Measurements from ENCODE around the gene PSMD8.
A peak's percentile ranks its signal among the peaks of the same experiment; 100 is the strongest.
"Not testable (repeated sequence)": the region's sequence is repeated elsewhere in the genome, so short reads cannot be mapped to it uniquely, and the experiment has no call there.

Gene PSMD8

DNA sequence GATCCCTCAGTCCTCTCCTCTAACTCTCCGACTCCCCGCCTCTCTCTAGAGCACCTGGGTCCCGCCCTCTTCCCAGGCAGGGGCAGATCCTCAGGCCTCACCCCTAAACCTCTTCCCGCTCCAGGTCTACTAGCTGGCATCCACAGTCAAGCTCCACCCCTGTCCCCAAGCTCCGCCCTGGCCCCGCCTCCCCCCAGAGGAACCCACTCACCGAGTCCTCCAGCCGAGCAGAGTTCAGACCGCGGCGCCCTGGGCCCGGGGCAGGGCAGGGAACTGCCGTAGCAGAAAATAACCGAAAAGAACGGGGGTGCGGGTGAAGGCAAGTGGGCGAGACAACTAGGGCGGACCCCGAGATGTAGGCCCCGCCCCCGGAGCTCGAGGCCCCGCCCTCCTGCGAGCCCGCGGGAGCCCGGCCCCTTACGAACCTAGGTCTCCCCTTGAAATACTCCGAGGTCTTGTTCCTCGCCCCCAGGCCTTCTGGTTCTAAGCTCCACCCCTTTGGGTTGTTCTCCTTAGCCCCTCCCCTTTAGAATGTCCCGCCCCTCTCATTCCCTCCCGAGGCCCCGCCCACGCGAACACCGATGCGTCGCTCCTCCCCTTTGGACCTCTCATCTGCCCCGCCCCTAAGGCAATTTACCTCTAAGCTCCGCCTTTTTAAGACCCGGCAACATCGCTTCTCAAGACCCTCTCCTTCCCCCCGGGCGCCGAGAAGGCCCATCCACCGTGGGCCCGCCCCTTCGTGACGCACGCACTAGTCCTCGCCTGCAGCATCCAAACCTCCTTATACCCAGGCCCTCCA lies 13.4 kb downstream of the PSMD8 start, which contains the start of gene GGN:
Gene GGN, minus strand, starts transcription at position 485 of the 799 bp plus-strand sequence. CDS start 773 bp downstream, outside the sequence.
- DNase-seq = peak; percentile 77

DNA sequence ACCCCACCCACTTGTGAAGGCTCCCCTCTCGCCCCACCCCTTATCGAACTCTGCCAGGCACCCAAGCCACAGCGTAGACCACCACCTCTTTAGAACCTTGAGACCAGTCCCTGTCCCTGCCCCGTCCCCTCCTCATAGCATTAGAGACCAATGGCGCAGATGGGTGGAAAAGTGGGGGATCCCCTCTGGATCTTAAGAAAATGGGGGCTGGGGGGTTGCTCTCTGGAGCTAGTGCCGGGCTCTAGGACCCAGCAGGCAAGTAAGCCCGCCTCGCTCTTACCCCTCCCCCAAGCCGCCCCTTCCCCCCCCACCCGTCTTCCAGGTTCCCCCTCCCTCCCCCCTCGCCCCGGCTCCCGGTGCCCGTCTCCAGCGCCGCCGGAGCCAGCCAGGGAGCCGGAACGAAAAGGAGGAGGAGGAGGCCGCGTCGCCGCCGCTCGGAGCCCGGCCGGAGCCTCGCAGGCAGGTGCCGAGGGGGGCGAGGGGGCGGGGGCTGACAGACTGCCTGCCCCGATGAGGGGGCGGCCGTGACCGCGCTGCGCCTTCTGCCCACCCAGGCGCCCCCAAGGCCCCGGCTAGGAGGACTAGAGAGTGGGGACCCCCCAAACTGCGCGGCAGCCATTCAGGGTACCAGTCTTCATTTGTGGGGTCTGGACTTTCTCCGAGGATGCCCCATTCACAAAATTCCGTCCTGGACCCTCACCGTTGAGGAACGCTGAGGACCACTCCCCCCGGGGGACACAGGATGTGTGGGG lies 14.2 kb downstream of the PSMD8 start, which contains the start of gene SPRED3:
Gene SPRED3, plus strand, starts transcription at position 349 of the 752 bp plus-strand sequence. CDS start 1,606 bp downstream, outside the sequence.
- DNase-seq = no peak

DNA sequence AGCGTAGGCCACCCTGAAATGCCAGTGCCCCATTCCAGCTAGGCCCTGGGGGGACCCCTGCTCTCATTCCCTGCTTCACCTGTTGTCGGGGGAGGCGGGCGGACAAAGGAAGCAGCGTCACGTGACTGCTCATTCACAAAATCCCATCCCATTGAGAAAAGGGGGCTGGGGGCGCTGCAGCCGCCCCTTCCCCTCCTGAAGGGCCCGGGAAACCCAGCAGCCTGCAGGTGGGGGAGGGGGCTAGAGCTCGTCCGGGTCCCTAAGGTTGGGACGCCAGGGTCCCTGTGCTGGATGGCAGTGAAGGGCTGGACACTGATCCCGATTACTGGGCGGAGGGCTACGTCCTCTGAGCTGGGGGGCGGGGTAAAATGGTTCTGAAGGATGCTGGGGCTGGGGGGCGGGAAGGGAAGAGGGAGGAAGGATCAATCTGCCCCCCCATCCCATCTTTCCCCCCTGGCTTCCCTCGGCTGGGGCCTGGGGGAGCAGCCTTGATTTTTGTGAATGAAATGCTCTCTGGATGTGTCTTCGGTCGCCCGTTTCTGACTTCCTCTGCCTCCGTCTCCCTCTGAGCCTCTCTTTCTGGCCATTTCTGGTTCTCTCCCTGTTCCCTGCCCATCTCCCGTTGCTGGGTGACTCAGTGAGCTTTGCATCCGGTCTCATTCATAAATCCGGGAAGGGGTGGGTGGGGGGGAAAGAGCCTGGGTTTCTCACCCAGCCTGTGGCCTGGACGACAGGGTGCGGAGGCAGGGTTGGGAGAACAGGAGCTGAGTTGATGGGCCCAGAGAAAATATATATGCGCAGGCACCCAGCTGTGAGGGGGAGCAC lies 14.9 kb downstream of the PSMD8 start:
- DNase-seq = no peak

DNA sequence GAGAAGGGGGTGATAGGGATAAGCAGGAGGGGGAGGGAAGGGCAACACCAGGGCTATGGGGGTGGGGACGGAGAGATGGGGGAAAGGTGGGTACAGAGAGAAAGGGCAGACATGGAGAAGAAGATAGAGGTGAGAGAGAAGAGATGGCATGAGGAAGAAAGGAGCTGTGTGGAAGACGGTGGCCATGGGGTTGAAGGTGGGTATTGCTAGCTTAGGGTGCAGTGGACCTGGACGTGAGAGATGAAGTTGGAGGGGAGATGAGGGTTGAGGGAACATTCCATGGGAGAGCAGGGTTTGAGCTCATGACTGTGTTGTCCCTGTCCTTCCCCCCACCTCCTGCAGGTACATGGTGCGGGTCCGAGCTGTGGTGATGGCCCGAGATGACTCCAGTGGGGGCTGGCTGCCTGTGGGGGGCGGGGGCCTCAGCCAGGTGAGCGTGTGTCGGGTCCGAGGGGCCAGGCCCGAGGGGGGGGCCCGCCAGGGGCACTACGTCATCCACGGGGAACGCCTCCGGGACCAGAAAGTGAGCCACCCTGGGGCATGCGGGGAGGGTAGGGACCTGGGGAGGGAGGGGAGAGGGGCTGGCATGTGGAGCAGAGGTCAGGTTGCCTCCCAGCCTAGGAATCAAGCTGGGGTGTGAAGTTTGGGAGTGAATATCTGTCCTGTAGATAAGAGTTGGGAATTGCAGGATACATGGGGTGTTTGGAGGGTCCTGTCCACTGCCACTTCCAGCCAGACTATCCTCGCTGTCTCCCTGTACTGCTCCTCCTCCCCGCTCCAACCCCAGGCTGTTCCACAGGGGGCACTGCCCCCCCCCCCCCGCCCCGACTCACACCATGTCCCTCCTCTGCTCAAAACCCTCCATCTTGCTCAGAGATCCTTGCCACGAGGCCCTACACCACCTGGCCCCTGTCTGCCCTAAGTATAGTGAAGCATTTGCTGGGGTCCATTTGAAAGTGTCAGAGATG lies 15.9 kb downstream of the PSMD8 start:
- no peak for DNase-seq

DNA sequence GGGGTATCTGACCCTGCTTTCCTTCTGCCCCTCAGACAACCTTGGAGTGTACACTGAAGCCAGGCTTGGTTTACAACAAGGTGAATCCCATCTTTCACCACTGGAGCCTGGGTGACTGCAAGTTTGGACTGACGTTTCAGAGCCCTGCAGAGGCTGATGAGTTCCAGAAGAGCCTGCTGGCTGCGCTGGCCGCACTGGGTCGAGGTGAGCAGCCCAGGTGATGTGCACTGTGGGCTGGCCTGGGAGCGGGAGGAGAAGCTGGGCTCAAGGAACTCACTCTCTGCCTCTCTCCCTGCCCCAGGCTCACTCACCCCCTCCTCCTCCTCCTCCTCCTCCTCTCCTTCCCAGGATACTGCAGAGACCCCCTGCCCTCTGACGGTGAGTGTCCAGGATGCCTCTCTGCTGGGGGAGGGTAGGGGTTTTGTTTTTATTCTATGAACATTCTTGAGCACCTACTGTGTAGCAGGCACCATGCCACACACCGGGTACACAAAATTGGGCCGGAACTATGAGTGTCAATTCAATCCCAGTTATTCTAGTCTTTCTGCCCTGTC lies 17.6 kb downstream of the PSMD8 start:
- no peak for DNase-seq

DNA sequence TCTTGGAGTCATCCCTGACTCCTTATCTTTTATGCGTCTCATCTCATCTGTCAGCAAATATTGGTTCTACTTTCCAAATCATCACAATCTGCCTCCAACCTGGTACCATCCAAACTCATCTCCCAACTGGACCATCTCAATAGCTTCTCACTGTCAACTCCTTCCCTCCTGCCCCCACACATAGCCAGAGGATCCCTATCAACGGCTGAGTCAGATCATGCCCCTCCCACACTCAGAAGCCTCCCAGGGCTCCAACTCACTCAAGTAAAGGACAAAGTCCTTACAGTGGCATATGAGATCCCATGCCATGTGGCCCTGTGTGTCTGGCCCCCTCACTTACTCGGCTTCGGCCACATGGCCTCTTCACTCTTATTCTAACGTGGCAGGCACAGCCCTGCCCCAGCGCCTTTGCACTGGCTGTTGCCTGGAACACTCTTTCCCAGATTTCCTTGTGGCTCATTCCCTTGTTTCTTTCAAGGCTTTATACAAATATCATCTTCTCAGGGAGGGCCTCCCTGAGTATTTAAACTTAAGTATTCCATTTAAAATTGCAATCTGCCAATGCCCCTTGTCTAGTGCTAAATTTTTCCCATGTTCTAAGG lies 18.4 kb downstream of the PSMD8 start:
- DNase-seq = no peak

DNA sequence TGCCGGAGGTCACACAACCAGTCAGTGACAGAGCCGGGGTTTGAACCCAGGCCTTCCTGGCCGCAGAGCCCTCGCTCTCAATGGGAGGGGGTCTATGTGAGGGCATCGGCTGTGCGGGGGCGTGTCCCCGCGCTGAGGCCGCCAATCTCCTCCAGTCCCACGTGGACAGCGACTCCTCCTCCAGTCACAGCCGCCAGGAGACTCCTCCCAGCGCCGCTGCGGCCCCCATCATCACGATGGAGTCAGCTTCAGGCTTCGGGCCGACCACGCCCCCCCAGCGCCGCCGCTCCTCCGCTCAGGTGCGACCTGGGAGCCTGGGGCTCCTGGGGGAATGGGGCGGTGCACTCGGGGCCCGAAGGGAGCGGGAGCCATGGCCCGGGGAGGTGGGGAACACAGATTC lies 20.1 kb downstream of the PSMD8 start:
- peak; percentile 64 for DNase-seq

DNA sequence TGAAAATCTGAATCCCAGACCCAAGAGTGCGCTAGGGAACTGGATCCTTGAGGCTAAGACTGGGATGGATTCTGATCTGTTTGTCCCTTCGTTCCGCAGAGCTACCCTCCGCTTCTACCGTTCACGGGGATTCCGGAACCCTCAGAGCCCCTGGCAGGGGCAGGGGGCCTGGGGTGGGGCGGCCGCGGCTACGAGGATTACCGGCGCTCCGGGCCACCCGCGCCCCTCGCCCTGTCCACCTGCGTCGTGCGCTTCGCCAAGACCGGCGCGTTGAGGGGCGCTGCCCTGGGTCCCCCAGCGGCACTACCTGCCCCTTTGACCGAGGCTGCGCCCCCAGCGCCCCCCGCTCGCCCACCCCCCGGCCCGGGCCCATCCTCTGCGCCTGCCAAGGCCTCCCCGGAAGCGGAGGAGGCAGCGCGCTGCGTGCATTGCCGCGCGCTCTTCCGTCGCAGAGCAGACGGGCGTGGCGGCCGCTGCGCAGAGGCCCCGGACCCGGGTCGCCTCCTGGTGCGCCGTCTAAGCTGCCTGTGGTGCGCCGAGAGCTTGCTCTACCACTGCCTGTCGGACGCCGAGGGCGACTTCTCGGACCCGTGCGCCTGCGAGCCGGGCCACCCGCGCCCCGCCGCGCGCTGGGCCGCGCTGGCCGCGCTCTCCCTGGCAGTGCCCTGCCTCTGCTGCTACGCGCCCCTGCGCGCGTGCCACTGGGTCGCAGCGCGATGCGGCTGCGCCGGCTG lies 21.2 kb downstream of the PSMD8 start:
- DNase-seq = peak; percentile 39

DNA sequence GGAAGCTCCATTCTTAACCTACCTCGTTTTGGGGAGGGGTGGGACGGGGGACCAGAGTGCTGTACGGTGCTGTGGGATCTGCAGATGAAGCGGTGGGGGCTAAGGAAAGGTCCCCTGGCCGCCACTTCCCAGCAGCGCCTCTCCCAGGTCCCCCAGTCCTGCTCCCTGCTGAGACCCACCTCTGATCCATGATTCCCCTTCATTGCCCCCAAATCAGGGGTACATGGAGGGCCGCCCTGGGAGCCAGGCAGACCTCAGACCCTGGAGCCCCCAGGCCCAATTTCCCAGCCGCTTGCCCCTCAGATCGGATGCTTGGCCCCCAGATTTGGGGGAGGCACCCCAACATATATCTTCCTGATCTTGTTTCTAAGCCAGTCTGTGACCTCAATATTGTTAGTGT lies 24.7 kb downstream of the PSMD8 start:
- no peak for DNase-seq

DNA sequence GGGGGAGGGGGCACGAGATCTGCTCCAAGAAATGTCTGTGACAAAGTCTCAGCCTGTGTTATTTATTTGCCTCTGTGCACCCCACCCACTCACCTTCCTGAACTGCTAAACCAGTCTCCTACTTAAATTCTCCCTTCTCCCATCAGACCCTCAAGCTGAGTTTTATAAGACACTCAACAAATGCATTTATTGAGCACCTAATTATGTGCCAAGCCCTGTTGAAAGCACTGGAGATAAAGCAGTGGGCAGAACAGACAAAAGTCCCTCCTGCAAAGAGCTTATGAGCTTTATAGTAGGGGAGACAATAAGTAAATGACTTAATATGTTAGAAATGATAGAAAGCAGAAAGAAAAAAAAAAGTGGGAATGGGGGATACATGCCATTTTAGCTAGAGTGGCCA lies 25.2 kb downstream of the PSMD8 start:
- no peak for DNase-seq

DNA sequence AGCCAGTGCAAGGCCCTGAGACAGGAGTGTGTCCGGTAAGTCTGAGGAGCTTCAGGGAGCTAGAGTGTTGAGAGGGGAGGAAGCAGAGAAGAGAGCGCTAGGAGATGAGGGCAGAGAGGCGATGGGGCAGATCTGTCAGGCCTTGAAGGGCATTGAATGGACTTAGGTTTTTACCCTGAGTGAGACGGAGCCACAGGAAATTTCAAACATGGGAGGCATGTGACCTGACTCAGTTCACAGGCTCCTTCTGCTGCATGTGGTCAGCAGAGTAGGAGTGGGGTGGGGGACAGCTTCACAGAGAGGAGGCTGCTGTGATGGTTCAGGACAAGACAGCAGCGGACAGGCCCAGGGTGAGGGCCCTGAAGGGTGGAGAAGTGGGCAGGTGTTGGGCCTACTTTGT lies 26.0 kb downstream of the PSMD8 start:
- no peak for DNase-seq

DNA sequence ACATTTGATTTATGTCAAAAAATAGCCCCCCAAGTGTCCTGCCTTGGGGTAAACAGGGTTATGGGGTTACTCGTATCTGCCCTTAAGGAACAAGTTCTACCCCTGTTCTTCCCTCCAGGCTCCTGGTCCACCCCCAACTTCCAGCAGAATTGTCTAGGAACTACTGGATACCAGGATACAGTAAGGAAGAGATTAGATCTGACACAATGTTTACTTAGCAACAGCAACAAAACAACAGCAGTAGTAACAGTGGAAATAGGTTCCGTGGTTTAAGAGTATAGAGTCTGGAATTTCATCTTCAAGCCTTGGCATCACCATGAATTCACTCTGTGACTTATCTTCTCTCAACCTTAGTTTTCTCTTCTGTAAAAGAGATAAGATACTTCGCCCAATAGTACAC lies 26.8 kb downstream of the PSMD8 start:
- no peak for DNase-seq

DNA sequence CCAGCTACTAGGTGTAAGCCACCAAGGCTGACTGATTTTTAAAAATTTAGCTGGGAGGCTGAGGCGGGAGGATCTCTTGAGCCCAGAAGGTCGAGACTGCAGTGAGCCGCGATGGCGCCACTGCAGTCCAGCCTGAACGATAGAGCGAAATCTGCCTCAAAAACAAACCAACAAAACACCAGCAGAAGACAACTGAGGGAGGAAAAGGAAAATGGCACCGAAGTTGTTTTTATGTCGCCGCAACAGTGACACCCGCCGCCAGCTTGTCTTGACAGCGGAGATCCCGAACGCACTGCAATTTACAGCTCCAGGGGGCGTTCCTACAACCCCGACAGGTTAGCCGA lies 28.2 kb downstream of the PSMD8 start:
- no peak for DNase-seq

DNA sequence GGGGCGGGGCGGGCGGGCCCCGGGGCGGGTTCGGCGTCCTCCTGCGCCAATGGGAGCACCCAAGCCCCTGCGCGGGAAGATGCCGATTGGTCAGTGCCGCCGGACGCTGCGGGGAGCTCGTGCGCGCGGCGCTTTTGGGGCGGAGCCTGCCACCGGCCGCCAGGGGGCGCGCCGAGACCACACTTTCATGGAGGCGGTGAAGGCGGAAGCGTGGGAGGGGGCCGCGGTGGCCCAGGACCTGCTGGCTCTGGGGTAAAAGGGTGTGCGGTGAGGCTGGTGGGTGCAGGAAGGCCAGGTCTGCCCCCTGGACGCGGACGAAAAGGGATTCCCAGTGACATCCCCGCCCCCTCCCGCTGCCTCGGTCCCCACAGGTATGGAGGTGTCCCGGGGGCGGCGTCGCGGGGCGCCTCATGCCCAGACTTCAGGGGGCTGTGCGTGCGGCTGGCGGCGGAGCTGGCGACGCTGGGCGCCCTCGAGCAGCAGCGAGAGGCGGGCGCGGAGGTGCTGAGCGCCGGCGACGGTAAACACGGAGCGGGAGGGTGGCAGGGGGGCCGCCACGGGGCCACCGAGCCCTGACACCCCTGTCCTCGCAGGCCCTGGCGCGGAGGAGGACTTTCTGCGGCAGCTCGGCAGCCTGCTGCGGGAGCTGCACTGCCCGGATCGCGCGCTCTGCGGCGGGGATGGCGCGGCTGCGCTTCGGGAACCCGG lies 28.8 kb downstream of the PSMD8 start, which contains the start of gene FAM98C:
Gene FAM98C, plus strand, starts transcription at position 127 of the 708 bp plus-strand sequence. Its CDS starts 61 bp downstream, at position 188.
- peak; percentile 97 for DNase-seq

DNA sequence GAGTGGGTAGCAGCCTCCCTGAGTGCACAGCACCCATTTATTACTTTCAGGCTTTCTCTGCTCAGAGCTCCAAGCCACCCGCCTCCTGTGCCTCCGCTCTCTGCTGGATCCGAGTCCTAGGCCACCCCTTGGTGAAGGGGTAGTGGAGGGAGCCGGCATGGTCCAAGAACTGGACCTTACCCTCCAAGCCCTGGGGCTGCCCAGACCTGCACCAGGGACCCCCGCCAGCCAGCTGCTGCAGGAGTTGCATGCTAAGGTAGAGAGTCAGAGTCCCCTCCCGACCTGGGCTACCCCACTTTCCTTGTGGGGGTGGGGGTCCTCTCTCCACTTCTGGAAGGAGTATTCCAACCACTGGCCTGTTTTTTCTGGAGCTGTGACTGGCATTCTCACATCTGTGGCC lies 30.5 kb downstream of the PSMD8 start:
- DNase-seq = no peak

DNA sequence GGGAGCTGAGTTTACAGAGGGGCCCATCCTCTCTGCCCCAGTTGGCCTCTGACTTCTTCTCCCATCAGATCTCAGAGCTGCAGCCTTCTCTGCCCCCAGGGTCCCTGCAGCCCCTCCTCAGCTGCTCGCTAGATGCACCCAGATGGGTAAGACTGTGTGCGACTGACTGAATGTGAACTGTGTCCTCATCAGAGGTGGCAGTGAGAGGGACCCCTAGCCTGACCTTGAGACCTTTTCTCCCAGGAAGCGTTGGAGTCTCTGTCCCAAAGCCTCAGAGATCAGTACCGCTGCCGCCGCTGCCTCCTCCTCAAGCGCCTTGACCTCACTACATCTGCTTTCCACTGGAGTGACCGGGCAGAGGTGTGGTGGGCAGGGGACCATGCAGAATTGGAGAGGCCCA lies 30.9 kb downstream of the PSMD8 start:
- DNase-seq = no peak

DNA sequence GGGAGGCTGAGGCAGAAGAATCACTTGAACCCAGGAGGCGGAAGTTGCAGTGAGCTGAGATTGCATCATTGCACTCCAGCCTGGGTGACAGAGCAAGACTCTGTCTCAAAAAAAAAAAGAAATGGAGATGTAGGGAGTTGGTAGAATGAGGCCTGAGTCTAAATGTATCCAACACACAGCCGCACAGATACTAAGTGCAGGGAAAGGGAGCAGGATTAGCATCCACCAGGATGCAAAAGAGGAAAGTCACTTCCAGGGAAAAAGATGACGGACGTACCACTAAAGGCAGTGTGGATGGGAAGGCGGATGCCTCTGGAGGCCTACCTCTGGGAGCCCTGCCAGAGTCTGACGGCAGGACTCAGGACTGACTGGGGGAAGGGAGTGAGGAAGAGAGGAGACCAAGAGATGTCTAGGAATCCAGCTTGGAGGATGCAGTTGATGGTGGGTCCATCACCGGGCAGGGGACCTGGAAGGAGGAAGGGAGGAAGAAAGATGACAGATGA lies 35.3 kb downstream of the PSMD8 start:
- DNase-seq = no peak

DNA sequence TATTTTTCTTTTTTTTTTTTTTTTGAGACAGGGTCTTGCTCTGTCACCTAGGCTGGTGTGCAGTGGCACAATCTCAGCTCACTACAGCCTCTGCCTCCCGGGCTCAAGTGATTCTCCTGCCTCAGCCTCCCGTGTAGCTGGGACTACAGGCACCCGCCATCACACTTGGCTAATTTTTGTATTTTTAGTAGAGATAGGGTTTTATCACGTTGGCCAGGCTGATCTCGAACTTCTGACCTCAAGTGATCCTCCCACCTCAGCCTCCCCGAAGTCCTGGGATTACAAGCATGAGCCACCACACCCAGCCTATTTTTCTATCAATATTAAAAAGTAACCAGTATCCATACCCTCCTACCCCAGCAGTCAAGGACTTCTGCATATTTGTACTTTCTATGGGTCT lies 36.0 kb downstream of the PSMD8 start:
- DNase-seq = not testable (repeated sequence)

DNA sequence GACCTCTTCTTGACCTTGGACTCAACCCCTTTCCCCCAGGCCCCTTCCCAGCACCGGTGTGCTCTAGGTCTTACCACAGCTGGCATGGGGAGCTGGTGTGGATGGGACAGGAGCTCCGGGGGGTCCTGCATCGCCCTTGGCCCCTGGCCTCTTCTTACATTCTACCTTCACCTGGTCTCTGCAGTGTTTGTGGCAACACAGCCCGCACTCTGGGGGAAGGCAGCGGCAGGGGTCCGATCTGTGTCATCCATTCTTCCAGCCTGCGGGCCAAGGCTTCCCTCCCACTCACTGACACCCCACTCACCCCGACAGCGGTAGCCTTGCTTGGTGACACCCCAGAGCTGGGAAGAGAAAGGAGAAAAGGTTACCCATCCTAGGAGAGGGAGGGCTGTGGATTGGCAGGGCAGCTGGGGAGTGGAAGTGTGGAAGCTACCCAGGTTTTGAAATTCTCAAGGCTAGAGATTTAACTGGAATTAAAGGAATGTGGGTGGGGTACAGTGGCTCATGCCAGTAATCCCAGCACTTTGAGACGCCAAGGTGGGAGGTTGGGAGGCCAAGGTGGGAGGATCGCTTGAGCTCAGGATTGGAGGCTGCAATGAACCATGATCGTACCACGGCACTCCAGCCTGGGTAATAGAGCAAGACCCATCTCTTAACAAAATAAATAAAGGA lies 36.8 kb downstream of the PSMD8 start:
- no peak for DNase-seq

All from activated CD4-positive, alpha-beta T cell treated with anti-CD3 and anti-CD28 coated beads, Interleukin-2, amount 50 U/mL, for 1 hour (primary cell).